Suprapubic skin (tissue), 4 donors: ENCODE data around the gene SCUBE1. TPM values are rescaled to one million over a fixed set of nuclear protein-coding genes. Genes with fewer than 3 reads are reported as not detected.

Source experiments
- DNase-seq, 2 donors: peaks; one replicate each; pipeline ENCODE4 v3.0.0-alpha.2; 2019; ENCODE audit warnings: low spot score in 2 of 2
- H3K27ac ChIP-seq: fragments of 200-600 bp; sonication (generic); one replicate; pipeline ENCODE4 v1.5.1; 2019
- H3K27me3 ChIP-seq: fragments of 200-600 bp; sonication (generic); one replicate; pipeline ENCODE4 v1.5.1; 2019
- H3K36me3 ChIP-seq: fragments of 200-600 bp; sonication (generic); one replicate; pipeline ENCODE4 v1.5.1; 2019
- H3K4me1 ChIP-seq: fragments of 200-600 bp; sonication (generic); one replicate; pipeline ENCODE4 v1.5.1; 2019
- H3K4me3 ChIP-seq: fragments of 200-600 bp; sonication (generic); one replicate; pipeline ENCODE4 v1.5.1; 2019; ENCODE audit warnings: mild to moderate bottlenecking
- H3K9me3 ChIP-seq: fragments of 200-600 bp; sonication (generic); one replicate; pipeline ENCODE4 v1.5.1; 2019
- CTCF ChIP-seq, 2 donors: fragments of 200-600 bp in 1 of 2; fragments of 450-650 bp in 1 of 2; sonication (generic) in 1 of 2; IDR thresholded peaks; one replicate each; pipeline ENCODE4 v1.5.1; 2016 to 2019; ENCODE audit warnings: antibody characterized with exemption in 2 of 2, mild to moderate bottlenecking in 1 of 2, moderate library complexity in 1 of 2
- EP300 ChIP-seq: sonication (generic); formaldehyde crosslinking; IDR thresholded peaks from one replicate; pipeline ENCODE4 v1.6.1; 2017; ENCODE audit warnings: antibody characterized with exemption
- POLR2A ChIP-seq, 2 donors: fragments of 450-650 bp; IDR thresholded peaks; one replicate each; pipeline ENCODE4 v1.6.1; 2017; ENCODE audit warnings: antibody characterized with exemption in 2 of 2, mild to moderate bottlenecking in 2 of 2, moderate library complexity in 2 of 2
- POLR2AphosphoS5 ChIP-seq, 3 donors: sonication (generic); formaldehyde crosslinking; IDR thresholded peaks; one replicate each; pipeline ENCODE4 v1.6.1; 2017; ENCODE audit warnings: antibody characterized with exemption in 3 of 3
- WGBS: methylation state at CpG from one replicate; pipeline ENCODE4 v1.1.5; 2018; 5-methylcytosine and 5-hydroxymethylcytosine counted together
- total RNA-seq, 4 donors: library from RNA; depleted of rRNA; stranded (reverse); fragments of >200 nt; gene quantifications; one replicate each; pipeline ENCODE4 v1.1.0, GENCODE V29; 2016

The SCUBE1 gene
- total RNA-seq, 4 donors from 2014 or later: 0.47 to 1.1 (median 0.78) TPM

GRCh38 chr22:43226377-43227238, 116.6 kb downstream of the SCUBE1 start:
- no peaks in the 10 kb centered on the region for H3K9me3 ChIP-seq
- no peak for TF ChIP-seq POLR2A (IDR thresholded peaks at IDR 0.05)
- no peak for TF ChIP-seq EP300
- TF ChIP-seq CTCF (IDR thresholded peaks at IDR 0.05): no peak
- no peak for TF ChIP-seq POLR2AphosphoS5 (IDR thresholded peaks at IDR 0.05)
- no peak for DNase-seq
- no peaks in the 10 kb centered on the region for H3K36me3 ChIP-seq
- H3K4me3 ChIP-seq: no peak overlapping the region
- 38% methylated on average over 7 of the region's 19 CpGs for WGBS
- H3K27me3 ChIP-seq: peaks cover 4% of the 10 kb centered on the region
- peaks cover 5% of the 10 kb centered on the region for H3K4me1 ChIP-seq
- H3K27ac ChIP-seq: no peak overlapping the region

DNA sequence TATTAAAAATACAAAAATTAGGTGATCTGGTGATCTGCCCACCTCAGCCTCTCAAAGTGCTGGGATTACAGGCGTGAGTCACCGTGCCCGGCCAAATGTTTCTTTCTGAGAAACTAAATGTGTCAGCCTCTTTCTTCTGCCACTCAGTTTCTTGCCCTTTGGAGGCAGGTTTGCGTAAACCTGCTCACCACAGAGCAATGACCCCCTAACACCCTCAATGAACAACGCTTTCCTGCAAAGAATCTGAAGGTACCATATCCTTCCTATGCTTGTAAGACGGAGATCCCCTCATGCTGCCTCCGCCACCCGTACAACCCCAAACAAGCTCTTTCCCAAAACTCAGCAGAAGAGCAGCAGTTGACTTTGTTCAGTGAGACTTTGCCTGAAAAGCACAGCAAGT, 117.6 kb downstream of the SCUBE1 start:
- no peak overlapping the region for H3K4me3 ChIP-seq
- H3K27ac ChIP-seq: no peak overlapping the region
- 93% methylated on average over 8 of the region's 8 CpGs for WGBS
- no peak for DNase-seq
- no peak for TF ChIP-seq POLR2AphosphoS5 (IDR thresholded peaks at IDR 0.05)
- no peak for TF ChIP-seq EP300
- TF ChIP-seq POLR2A (IDR thresholded peaks at IDR 0.05): no peak
- TF ChIP-seq CTCF (IDR thresholded peaks at IDR 0.05): no peak
- no peaks in the 10 kb centered on the region for H3K36me3 ChIP-seq
- H3K4me1 ChIP-seq: peaks cover 5% of the 10 kb centered on the region
- no peaks in the 10 kb centered on the region for H3K9me3 ChIP-seq
- peaks cover 1% of the 10 kb centered on the region for H3K27me3 ChIP-seq

- WGBS: 87% methylated on average over 10 of the region's 13 CpGs
- Histone ChIP-seq H3K4me1 (peaks cover 5% of the 10 kb centered on the region), H3K27me3 (no peaks in the 10 kb centered on the region), H3K9me3 (no peaks in the 10 kb centered on the region), H3K36me3 (no peaks in the 10 kb centered on the region), H3K27ac (no peak overlapping the region), H3K4me3 (no peak overlapping the region)
- no peak for TF ChIP-seq POLR2A (IDR thresholded peaks at IDR 0.05)
- no peak for TF ChIP-seq EP300
- no peak for TF ChIP-seq POLR2AphosphoS5 (IDR thresholded peaks at IDR 0.05)
- TF ChIP-seq CTCF (IDR thresholded peaks at IDR 0.05): no peak
- DNase-seq: no peak
Observed at GRCh38 chr22:43222987-43223386, 120.2 kb downstream of the SCUBE1 start.

GRCh38 chr22:43222262-43222661, 120.9 kb downstream of the SCUBE1 start:
- peaks cover 5% of the 10 kb centered on the region for H3K4me1 ChIP-seq
- WGBS: no CpG with 5 or more reads among the region's 13 CpGs
- no peak for DNase-seq
- H3K36me3 ChIP-seq: no peaks in the 10 kb centered on the region
- no peak overlapping the region for H3K4me3 ChIP-seq
- peaks cover under 1% of the 10 kb centered on the region for H3K27me3 ChIP-seq
- H3K9me3 ChIP-seq: no peaks in the 10 kb centered on the region
- no peak for TF ChIP-seq POLR2A (IDR thresholded peaks at IDR 0.05)
- TF ChIP-seq CTCF (IDR thresholded peaks at IDR 0.05): no peak
- no peak for TF ChIP-seq EP300
- no peak for TF ChIP-seq POLR2AphosphoS5 (IDR thresholded peaks at IDR 0.05)
- no peak overlapping the region for H3K27ac ChIP-seq

GRCh38 chr22:43220625-43221380, 122.4 kb downstream of the SCUBE1 start:
- Histone ChIP-seq H3K27me3 (peaks cover 4% of the 10 kb centered on the region), H3K27ac (no peak overlapping the region), H3K4me1 (peaks cover 5% of the 10 kb centered on the region), H3K9me3 (no peaks in the 10 kb centered on the region), H3K4me3 (no peak overlapping the region), H3K36me3 (no peaks in the 10 kb centered on the region)
- TF ChIP-seq EP300 (no peak), POLR2AphosphoS5 (IDR thresholded peaks at IDR 0.05) (no peak), CTCF (IDR thresholded peaks at IDR 0.05) (no peak), POLR2A (IDR thresholded peaks at IDR 0.05) (no peak)
- no peak for DNase-seq
- 96% methylated on average over 15 of the region's 22 CpGs for WGBS
